OCI-LY1 (cell line): ENCODE data around the gene SLC38A8.

Experiments
- H2AFZ ChIP-seq: fragments of 200-600 bp; sonication (generic), shearing (Covaris generic); 2 replicates; pipeline ENCODE4 v1.6.0; 2014; ENCODE audit warnings: antibody characterized with exemption, mild to moderate bottlenecking, low read length
- H3F3A ChIP-seq: fragments of 200-600 bp; sonication (generic), shearing (Covaris generic); 2 replicates; pipeline ENCODE4 v1.6.0; 2014; ENCODE audit warnings: mild to moderate bottlenecking, antibody characterized with exemption, low read length, moderate library complexity; ENCODE audit not compliant: insufficient read depth
- H3K27ac ChIP-seq: fragments of 200-600 bp; sonication (generic); 2 replicates; pipeline ENCODE4 v1.5.1; 2014; ENCODE audit warnings: low read length, mixed run types, mild to moderate bottlenecking, low read depth; ENCODE audit not compliant: poor library complexity, severe bottlenecking
- H3K27me3 ChIP-seq: fragments of 200-600 bp; sonication (generic); 2 replicates; pipeline ENCODE4 v1.6.0; 2014; ENCODE audit warnings: antibody characterized with exemption, mild to moderate bottlenecking, low read length, moderate library complexity; ENCODE audit not compliant: insufficient read depth
- H3K36me3 ChIP-seq: fragments of 200-600 bp; sonication (generic); 2 replicates; pipeline ENCODE4 v1.6.1; 2014; ENCODE audit warnings: mild to moderate bottlenecking, antibody characterized with exemption, low read length, moderate library complexity, mixed read lengths; ENCODE audit not compliant: insufficient read depth
- H3K4me1 ChIP-seq: fragments of 200-600 bp; sonication (generic); 2 replicates; pipeline ENCODE4 v1.5.1; 2014; ENCODE audit warnings: mild to moderate bottlenecking, low read length, moderate library complexity; ENCODE audit not compliant: insufficient read depth, severe bottlenecking
- H3K4me2 ChIP-seq: fragments of 200-600 bp; sonication (generic), shearing (Covaris generic); 2 replicates; pipeline ENCODE4 v1.6.1; 2014; ENCODE audit warnings: low read length
- H3K4me3 ChIP-seq: fragments of 200-600 bp; sonication (generic); 2 replicates; pipeline ENCODE4 v1.5.1; 2014; ENCODE audit warnings: low read length, low read depth, mild to moderate bottlenecking, mixed read lengths; ENCODE audit not compliant: poor library complexity, severe bottlenecking
- H3K79me2 ChIP-seq: fragments of 200-600 bp; shearing (Covaris generic); 2 replicates; pipeline ENCODE4 v1.6.1; 2016; ENCODE audit warnings: mixed run types, low read length, mixed read lengths; ENCODE audit not compliant: insufficient read depth
- H3K9ac ChIP-seq: fragments of 200-600 bp; sonication (generic), shearing (Covaris generic); 2 replicates; pipeline ENCODE4 v1.6.1; 2014; ENCODE audit warnings: mild to moderate bottlenecking, low read length, mixed read lengths
- H3K9me2 ChIP-seq: fragments of 200-600 bp; sonication (generic), shearing (Covaris generic); 2 replicates; pipeline ENCODE4 v1.6.1; 2014; ENCODE audit warnings: low read depth, mild to moderate bottlenecking, low read length, mixed read lengths
- H3K9me3 ChIP-seq: fragments of 200-600 bp; shearing (Covaris generic); 2 replicates; pipeline ENCODE4 v1.6.1; 2014; ENCODE audit warnings: low read length, mixed read lengths
- H4K20me1 ChIP-seq: fragments of 200-600 bp; sonication (generic), shearing (Covaris generic); 2 replicates; pipeline ENCODE4 v1.6.0; 2016; ENCODE audit warnings: mild to moderate bottlenecking, low read length; ENCODE audit not compliant: insufficient read depth
- CTCF ChIP-seq: fragments of 200-600 bp; sonication (generic), shearing (Covaris generic); IDR thresholded peaks from 2 replicates; pipeline ENCODE4 v1.5.1; 2017; ENCODE audit warnings: mild to moderate bottlenecking, antibody characterized with exemption, low read length, moderate library complexity, mixed read lengths
- EZH2 ChIP-seq: fragments of 200-600 bp; sonication (generic), shearing (Covaris generic); IDR thresholded peaks from 2 replicates; pipeline ENCODE4 v1.8.0; 2017; ENCODE audit warnings: borderline replicate concordance, mixed run types, mild to moderate bottlenecking, antibody characterized with exemption, low read length, moderate library complexity, mixed read lengths

The SLC38A8 gene

GRCh38 chr16:83989300-83989699 is 53.3 kb downstream of the SLC38A8 start:
- TF ChIP-seq EZH2 (no peak), CTCF (no peak)
- Histone ChIP-seq H3K9ac (no peak overlapping the region), H4K20me1 (no peaks in the 10 kb centered on the region), H3K79me2 (no peaks in the 10 kb centered on the region), H3K4me1 (no peaks in the 10 kb centered on the region), H3K27me3 (peaks cover 5% of the 10 kb centered on the region; the same call in 1 of the 2 replicates), H3K9me3 (no peaks in the 10 kb centered on the region), H3K4me3 (no peak overlapping the region), H3K36me3 (no peaks in the 10 kb centered on the region), H3F3A (no peaks in the 10 kb centered on the region), H3K9me2 (no peaks in the 10 kb centered on the region), H2AFZ (no peak overlapping the region), H3K27ac (no peak overlapping the region), H3K4me2 (no peak overlapping the region)

- Histone ChIP-seq H3K36me3 (no peaks in the 10 kb centered on the region), H2AFZ (no peak overlapping the region), H4K20me1 (no peaks in the 10 kb centered on the region), H3K4me1 (no peaks in the 10 kb centered on the region), H3K9me2 (no peaks in the 10 kb centered on the region), H3F3A (no peaks in the 10 kb centered on the region), H3K27ac (no peak overlapping the region), H3K9me3 (no peaks in the 10 kb centered on the region), H3K4me3 (no peak overlapping the region), H3K4me2 (no peak overlapping the region), H3K79me2 (no peaks in the 10 kb centered on the region), H3K9ac (no peak overlapping the region), H3K27me3 (no peaks in the 10 kb centered on the region; the same call in 1 of the 2 replicates)
- TF ChIP-seq EZH2 (no peak), CTCF (no peak)
Observed at GRCh38 chr16:83983491-83983890, 59.1 kb downstream of the SLC38A8 start.

GRCh38 chr16:83981799-83982198 is 60.8 kb downstream of the SLC38A8 start:
- Histone ChIP-seq H3K4me1 (no peaks in the 10 kb centered on the region), H3K27ac (no peak overlapping the region), H3K9me2 (no peaks in the 10 kb centered on the region), H3K4me2 (no peak overlapping the region), H3K27me3 (peaks cover 3% of the 10 kb centered on the region; the same call in 1 of the 2 replicates), H2AFZ (no peak overlapping the region), H3F3A (no peaks in the 10 kb centered on the region), H3K36me3 (no peaks in the 10 kb centered on the region), H3K79me2 (no peaks in the 10 kb centered on the region), H3K4me3 (no peak overlapping the region), H3K9me3 (no peaks in the 10 kb centered on the region), H4K20me1 (no peaks in the 10 kb centered on the region), H3K9ac (no peak overlapping the region)
- TF ChIP-seq EZH2 (no peak), CTCF (no peak)
